Smooth muscle cell (in vitro differentiated cells): ENCODE results near the gene CEP72. TPM values are rescaled to one million over a fixed set of nuclear protein-coding genes. Genes with fewer than 3 reads are reported as not detected.
A peak's percentile ranks its signal among the peaks of the same experiment; 100 is the strongest.

Source experiments
- DNase-seq: peaks from one replicate; lab custom pipeline; 2025; ENCODE audit not compliant: unreplicated experiment; lab: John Stamatoyannopoulos, UW
- H2AFZ ChIP-seq: fragments of 200-600 bp; sonication (generic); 2 replicates; pipeline ENCODE4 v1.6.0; 2016; ENCODE audit warnings: antibody characterized with exemption, low read depth, mild to moderate bottlenecking
- H3F3A ChIP-seq: fragments of 200-600 bp; sonication (generic); 2 replicates; pipeline ENCODE4 v1.6.0; 2017; ENCODE audit warnings: antibody characterized with exemption, low read depth
- H3K27ac ChIP-seq: fragments of 200-600 bp; sonication (generic); 2 replicates; pipeline ENCODE4 v1.5.1; 2016; ENCODE audit warnings: low read depth, mild to moderate bottlenecking
- H3K27me3 ChIP-seq: fragments of 200-600 bp; sonication (generic); 2 replicates; pipeline ENCODE4 v1.6.1; 2016; ENCODE audit warnings: low read depth, mild to moderate bottlenecking
- H3K36me3 ChIP-seq: fragments of 200-600 bp; sonication (generic); 2 replicates; pipeline ENCODE4 v1.5.1; 2016; ENCODE audit warnings: low read depth
- H3K4me1 ChIP-seq: fragments of 200-600 bp; sonication (generic); 2 replicates; pipeline ENCODE4 v1.5.1; 2016; ENCODE audit warnings: low read depth
- H3K4me2 ChIP-seq: fragments of 200-600 bp; sonication (generic); 2 replicates; pipeline ENCODE4 v1.6.0; 2016; ENCODE audit warnings: mild to moderate bottlenecking
- H3K4me3 ChIP-seq: fragments of 200-600 bp; sonication (generic); 2 replicates; pipeline ENCODE4 v1.5.1; 2016; ENCODE audit warnings: mild to moderate bottlenecking
- H3K79me2 ChIP-seq: fragments of 200-600 bp; sonication (generic); 2 replicates; pipeline ENCODE4 v1.6.0; 2016; ENCODE audit warnings: low read depth, mild to moderate bottlenecking
- H3K9ac ChIP-seq: fragments of 200-600 bp; sonication (generic); 2 replicates; pipeline ENCODE4 v1.6.0; 2016; ENCODE audit warnings: low read depth
- H3K9me3 ChIP-seq: fragments of 200-600 bp; sonication (generic); replicated peaks from 2 replicates; pipeline ENCODE4 v1.5.1; 2016; ENCODE audit warnings: low read depth
- H4K20me1 ChIP-seq: fragments of 200-600 bp; sonication (generic); 2 replicates; pipeline ENCODE4 v1.6.0; 2016; ENCODE audit warnings: low read depth
- WGBS: methylation state at CpG from one replicate; pipeline ENCODE4 v1.1.7; 2016; ENCODE audit warnings: low lambda C conversion rate; 5-methylcytosine and 5-hydroxymethylcytosine counted together
- polyA plus RNA-seq: library from polyadenylated mRNA; unstranded; fragments of >200 nt; fragmentation: Nextera tagmentation; extraction: Ambion mirVana; gene quantifications from 2 replicates; pipeline ENCODE4 v1.2.1, GENCODE V29; 2016
- total RNA-seq: library from RNA; depleted of rRNA; stranded (reverse); fragments of >200 nt; gene quantifications from 2 replicates; pipeline ENCODE4 v1.2.3, GENCODE V29; 2014
- TF ChIP-seq, protein P1 (sequence below): fragments of 200-600 bp; sonication (generic); IDR thresholded peaks from 2 replicates; pipeline ENCODE4 v1.5.1; 2017; ENCODE audit warnings: borderline replicate concordance, mild to moderate bottlenecking, antibody characterized with exemption; ENCODE audit not compliant: insufficient read depth, poor library complexity, severe bottlenecking

Gene CEP72
- total and polyA plus RNA-seq, 2 experiments from 2014 or later = 2.7 to 4.0 TPM

DNA sequence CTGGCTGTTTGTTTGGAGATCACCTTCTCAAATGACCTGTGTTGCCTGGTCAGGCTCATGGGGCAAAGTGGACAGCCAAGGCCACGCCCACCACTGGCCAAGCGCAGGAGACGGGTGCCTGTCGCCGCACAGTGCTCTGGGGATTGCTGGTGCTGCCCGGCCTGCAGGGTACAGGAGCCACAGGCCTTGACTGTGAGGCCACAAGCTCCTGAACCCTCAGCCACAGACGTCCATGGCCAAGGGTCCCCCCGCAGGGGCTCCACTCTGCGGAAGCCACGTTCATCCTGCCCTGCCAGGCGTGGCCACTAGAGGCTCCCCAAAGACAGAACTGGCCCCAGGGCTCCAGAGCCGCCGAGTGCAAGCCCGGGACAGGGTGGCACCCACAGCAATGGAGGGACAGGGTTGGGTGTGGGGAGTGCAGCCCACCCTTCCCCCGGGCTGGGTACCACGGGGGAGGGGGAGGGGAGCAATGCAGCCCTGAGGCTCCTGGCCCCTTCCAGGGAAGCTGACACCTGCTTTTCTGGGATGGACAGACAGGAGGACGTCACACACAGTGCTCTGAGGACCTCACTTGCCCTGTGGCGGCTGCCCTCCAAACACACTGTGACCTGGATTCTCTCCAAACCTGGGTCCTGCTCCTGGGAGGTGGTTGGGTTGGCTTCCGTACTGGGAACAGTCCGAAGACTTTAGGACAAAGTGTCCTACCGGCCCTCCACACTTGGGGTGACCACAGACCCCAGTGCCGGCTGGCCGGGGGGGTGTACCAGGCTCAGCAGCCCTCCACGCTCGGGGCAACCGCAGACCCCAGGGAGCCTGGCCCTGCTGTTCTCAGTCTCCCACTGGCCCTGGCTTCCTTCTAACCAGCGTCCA, 59.6 kb downstream of the CEP72 start:
- no peaks in the 10 kb centered on the region for H3F3A ChIP-seq
- H3K27ac ChIP-seq = no peak overlapping the region
- no peak overlapping the region for H2AFZ ChIP-seq
- WGBS = 50% methylated on average over 27 of the region's 27 CpGs
- H3K4me1 ChIP-seq = peaks cover 3% of the 10 kb centered on the region
- H3K36me3 ChIP-seq = no peaks in the 10 kb centered on the region
- peak; percentile 31 for DNase-seq
- H4K20me1 ChIP-seq = no peaks in the 10 kb centered on the region
- H3K9me3 ChIP-seq = no peaks in the 10 kb centered on the region
- peak overlapping the region; percentile 51 for H3K9ac ChIP-seq
- peak overlapping the region; percentile 28 for H3K4me2 ChIP-seq
- TF ChIP-seq, protein P1, sequence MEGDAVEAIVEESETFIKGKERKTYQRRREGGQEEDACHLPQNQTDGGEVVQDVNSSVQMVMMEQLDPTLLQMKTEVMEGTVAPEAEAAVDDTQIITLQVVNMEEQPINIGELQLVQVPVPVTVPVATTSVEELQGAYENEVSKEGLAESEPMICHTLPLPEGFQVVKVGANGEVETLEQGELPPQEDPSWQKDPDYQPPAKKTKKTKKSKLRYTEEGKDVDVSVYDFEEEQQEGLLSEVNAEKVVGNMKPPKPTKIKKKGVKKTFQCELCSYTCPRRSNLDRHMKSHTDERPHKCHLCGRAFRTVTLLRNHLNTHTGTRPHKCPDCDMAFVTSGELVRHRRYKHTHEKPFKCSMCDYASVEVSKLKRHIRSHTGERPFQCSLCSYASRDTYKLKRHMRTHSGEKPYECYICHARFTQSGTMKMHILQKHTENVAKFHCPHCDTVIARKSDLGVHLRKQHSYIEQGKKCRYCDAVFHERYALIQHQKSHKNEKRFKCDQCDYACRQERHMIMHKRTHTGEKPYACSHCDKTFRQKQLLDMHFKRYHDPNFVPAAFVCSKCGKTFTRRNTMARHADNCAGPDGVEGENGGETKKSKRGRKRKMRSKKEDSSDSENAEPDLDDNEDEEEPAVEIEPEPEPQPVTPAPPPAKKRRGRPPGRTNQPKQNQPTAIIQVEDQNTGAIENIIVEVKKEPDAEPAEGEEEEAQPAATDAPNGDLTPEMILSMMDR = peak; percentile 80
- no peaks in the 10 kb centered on the region for H3K79me2 ChIP-seq
- H3K4me3 ChIP-seq = no peak overlapping the region
- no peaks in the 10 kb centered on the region for H3K27me3 ChIP-seq

DNA sequence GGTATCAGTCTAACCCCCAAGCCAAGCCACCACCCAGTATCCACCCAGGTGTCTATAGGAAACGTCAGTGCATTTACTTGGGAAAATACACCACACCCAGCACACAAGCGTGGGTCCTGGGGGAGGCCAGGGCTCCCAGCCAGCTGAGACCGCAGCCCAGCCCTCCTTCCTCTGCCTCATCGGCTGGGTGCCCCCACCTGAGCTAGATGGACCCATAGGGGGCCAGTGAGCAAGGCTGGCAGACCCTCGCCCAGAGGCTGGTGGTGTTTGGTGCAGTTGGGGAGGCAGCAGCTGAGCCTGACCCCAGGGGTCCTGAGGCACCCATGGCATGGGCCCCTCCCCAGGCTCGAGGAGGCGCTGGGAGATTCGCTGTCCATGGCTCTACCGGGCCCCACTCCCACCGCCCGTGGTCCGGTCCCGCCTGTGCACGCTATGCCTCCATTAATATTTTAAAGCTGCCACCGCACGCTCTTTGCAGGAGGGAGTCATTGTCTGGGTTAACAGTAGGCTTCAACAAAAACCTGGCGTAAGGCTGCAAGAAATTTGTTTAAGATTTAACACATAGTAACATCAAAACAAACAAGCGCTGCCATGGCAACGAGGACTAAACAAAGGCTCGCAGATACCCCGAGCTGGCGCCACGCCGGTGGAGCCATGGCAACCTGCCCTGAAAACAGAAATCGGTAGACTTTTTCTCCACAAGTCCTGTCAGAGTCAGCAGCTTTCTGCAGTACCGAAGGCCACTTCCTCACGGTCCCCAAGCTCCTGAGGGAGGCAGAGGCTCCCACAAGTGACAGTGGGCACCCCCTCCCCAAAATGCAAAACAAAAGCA, 60.4 kb downstream of the CEP72 start:
- Histone ChIP-seq H3K4me3 (no peak overlapping the region), H3K79me2 (no peaks in the 10 kb centered on the region), H4K20me1 (no peaks in the 10 kb centered on the region), H3K9me3 (no peaks in the 10 kb centered on the region), H2AFZ (no peak overlapping the region), H3K36me3 (no peaks in the 10 kb centered on the region), H3F3A (no peaks in the 10 kb centered on the region), H3K4me2 (no peak overlapping the region), H3K9ac (peak overlapping the region; percentile 57), H3K4me1 (peaks cover 3% of the 10 kb centered on the region), H3K27ac (no peak overlapping the region), H3K27me3 (no peaks in the 10 kb centered on the region)
- TF ChIP-seq, protein P1 = no peak
- 65% methylated on average over 27 of the region's 27 CpGs for WGBS
- DNase-seq = peak; percentile 21

DNA sequence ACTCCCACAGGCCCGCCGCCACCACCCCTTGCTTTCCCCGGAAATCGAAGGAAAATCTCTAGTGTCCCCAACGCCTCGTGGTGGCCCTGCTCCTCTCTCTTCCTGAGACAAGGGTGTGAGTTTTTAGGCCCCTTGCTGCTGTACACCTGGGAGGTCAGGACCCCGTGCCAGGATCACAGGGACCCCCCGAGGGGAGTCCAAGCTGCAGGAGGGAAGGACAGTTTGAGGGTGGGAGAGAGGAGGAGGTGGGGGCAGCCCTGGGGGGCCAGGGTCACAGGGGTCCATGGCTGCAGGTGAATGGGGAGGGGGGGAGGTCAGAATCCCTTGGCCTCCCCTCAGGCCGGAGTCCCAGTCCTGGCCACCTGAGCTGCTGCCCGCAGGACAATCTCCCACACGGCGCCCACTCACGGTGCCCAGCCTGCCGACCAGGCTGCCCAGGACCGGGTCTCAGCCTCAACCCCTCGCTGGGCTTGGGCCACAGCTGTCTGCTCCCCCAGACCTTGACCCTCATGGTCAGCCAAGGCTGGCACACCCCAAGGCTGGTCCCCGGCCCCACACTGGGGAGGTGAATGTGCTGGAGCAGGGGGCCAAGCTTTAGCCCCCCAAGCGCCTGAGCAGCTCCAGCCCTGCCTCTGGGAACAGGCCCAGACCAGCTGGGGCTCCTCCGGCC, 61.2 kb downstream of the CEP72 start:
- no peak overlapping the region for H3K4me3 ChIP-seq
- H3K27ac ChIP-seq = no peak overlapping the region
- H3K79me2 ChIP-seq = no peaks in the 10 kb centered on the region
- H3F3A ChIP-seq = no peaks in the 10 kb centered on the region
- peaks cover 3% of the 10 kb centered on the region for H3K4me1 ChIP-seq
- H3K9me3 ChIP-seq = no peaks in the 10 kb centered on the region
- H3K4me2 ChIP-seq = no peak overlapping the region
- no peaks in the 10 kb centered on the region for H3K27me3 ChIP-seq
- WGBS = 81% methylated on average over 19 of the region's 19 CpGs
- H2AFZ ChIP-seq = no peak overlapping the region
- H4K20me1 ChIP-seq = no peaks in the 10 kb centered on the region
- peak overlapping the region; percentile 57 for H3K9ac ChIP-seq
- DNase-seq = no peak
- TF ChIP-seq, protein P1 = no peak
- no peaks in the 10 kb centered on the region for H3K36me3 ChIP-seq
